ENCODE measurements around the gene CORO2B.

- TF ChIP-seq POLR2A (IDR thresholded peaks at IDR 0.05) (no peak), CTCF (IDR thresholded peaks at IDR 0.05 in 8 of 11, conservative IDR thresholded peaks at IDR 0.05 in 3 of 11) (no peak)
Measured at GRCh38 chr15:68677996-68678395, 99.2 kb downstream of the CORO2B start.
